GM13977 (cell line): Measurements from ENCODE around the gene LDLRAP1.
"Not testable (repeated sequence)": the region's sequence is repeated elsewhere in the genome, so short reads cannot be mapped to it uniquely, and the experiment has no call there.

Experiments
- DNase-seq: peaks from one replicate; pipeline ENCODE4 v3.0.0; 2012; ENCODE audit warnings: low spot score
- in situ Hi-C: fragments of 300-500 bp; cut with MboI; formaldehyde crosslinking; loops from one replicate; pipeline ENCODE4 v1.12.0; 2022; ENCODE audit warnings: low sequenced_read_pairs, low pct_unique_long_range_greater_than_20kb, mixed read lengths, inconsistent platforms; ENCODE audit not compliant: unreplicated experiment
- TF ChIP-seq, protein P1 (sequence below): IDR thresholded peaks from 2 replicates; pipeline ENCODE4 v1.5.1; 2012; ENCODE audit warnings: mild to moderate bottlenecking, control low read depth; ENCODE audit not compliant: insufficient read depth; ENCODE audit errors: extremely low read depth, missing control alignments

The LDLRAP1 gene

DNA sequence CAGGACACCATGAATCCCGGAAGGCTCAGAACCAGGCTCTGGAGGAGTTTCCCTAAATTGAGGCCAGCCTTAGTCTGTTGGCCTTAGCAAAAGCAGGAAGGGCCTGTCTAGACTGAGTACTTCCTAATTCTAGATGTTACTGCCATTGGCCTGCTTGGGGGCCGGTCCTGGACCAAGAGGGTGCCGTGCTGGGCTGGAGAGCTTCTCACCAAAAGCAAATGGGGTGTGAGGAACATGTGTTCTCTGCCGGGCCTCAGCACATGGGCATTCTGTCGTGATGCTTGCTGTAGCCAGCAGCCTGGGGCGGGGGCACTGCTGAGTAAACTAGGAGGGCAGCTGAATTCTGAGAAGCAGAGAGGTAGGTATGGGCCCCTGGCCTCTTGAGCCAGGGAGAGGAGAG, 37.5 kb downstream of the LDLRAP1 start:
- DNase-seq = no peak
- in situ Hi-C loops = no loop called here
- TF ChIP-seq, protein P1, sequence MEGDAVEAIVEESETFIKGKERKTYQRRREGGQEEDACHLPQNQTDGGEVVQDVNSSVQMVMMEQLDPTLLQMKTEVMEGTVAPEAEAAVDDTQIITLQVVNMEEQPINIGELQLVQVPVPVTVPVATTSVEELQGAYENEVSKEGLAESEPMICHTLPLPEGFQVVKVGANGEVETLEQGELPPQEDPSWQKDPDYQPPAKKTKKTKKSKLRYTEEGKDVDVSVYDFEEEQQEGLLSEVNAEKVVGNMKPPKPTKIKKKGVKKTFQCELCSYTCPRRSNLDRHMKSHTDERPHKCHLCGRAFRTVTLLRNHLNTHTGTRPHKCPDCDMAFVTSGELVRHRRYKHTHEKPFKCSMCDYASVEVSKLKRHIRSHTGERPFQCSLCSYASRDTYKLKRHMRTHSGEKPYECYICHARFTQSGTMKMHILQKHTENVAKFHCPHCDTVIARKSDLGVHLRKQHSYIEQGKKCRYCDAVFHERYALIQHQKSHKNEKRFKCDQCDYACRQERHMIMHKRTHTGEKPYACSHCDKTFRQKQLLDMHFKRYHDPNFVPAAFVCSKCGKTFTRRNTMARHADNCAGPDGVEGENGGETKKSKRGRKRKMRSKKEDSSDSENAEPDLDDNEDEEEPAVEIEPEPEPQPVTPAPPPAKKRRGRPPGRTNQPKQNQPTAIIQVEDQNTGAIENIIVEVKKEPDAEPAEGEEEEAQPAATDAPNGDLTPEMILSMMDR = no peak

DNA sequence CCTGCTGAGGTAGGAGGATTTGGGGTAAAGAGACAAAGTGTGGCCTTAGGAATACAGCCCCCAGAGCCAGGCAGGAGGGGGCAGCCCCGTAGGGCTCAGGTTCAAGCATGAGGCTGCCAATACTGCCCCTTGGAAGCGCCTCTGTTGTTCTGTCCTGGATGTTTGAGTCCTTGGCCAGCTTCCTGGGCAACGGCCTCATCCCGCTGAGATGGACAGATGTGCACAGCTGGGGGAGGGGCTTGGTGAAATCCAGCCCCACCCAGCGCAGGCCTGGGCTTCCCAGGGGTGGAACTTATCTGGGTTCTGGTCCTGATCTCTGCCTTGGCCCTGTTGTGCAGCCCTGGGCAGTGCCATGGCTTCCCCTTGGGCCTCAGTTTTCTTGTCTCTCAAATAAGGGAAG, 38.4 kb downstream of the LDLRAP1 start:
- TF ChIP-seq, protein P1 = no peak
- no peak for DNase-seq
- in situ Hi-C loops = no loop called here

DNA sequence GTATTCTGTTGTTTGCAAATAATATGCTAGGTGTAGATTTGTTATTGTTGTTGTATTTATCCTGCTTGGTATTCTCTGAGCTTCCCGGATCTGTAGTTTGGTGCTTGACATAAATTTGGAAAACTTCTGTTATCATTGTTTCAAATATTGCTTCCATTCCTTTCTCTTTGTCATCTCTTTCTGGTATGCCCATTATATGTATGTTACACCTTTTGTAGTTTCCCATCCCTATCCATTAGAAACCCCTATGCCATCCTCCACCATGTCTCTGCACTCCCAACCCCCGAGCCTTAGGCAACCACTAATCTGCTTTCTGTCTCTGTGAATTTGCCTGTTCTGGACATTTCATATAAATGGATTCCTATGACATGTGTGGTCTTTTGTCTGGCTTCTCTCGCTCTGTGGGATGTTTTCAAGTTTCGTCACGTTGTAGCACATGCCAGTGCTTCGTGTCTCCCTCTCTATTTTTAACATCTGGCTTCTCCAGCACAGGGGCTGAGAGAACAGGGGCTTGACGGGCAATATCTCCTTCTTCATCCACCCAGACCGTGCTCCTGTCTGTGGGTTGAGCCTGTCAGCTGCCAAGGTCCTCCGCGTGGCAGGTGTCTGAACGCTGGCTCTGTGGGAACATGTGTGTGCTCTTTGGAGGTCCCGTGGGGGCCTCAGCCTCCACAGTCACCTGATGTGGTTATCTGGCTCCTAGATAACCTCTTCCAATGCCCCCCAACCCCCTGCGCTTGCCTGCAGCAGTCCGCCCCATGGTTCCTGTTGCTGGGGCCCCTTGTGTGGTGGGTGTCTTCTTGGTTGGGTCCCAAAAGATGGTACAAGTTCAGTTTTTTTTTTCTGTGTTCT, 40.3 kb downstream of the LDLRAP1 start:
- in situ Hi-C loops = no loop called here
- no peak for DNase-seq
- TF ChIP-seq, protein P1 = no peak

DNA sequence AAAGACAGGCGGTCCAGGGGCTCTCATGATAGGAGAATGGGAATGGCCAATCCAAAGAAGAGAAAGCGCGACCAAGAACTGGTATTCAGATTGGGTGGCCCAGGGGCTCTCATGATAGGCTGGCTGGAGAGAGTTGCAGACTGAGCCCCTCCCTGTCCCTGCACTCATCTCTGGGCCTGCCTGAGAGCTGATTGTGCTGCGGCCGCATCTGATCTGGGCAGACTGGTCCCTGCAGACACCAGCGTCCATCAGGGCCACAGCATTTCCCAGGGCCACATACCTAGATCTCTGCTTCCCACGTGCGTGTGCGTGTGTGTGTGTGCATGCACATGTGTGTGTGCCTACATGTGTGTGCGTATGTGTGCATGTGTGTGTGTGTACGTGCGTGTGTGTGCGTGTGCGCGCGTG, 42.8 kb downstream of the LDLRAP1 start:
- no peak for DNase-seq
- in situ Hi-C loops = no loop called here
- TF ChIP-seq, protein P1 = no peak

DNA sequence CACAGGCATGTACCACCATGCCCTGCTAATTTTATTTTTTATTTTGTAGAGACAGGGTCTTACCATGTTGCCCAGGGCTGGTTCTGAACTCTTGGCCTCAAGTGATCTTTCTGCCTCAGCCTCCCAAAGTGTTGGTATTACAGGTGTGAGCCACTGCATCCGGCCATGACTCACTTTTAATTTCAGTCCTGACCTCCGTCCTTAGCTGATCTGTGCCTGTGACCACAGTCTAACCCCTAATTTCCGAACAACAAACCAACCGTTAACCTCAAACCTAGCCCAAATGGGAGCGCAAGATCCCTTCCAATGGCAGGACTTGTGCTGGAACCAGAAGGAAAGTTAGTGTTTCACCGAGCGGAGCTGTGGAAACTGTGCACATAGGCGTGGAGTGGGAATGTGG, 43.9 kb downstream of the LDLRAP1 start:
- no peak for DNase-seq
- in situ Hi-C loops = no loop called here
- TF ChIP-seq, protein P1 = no peak

DNA sequence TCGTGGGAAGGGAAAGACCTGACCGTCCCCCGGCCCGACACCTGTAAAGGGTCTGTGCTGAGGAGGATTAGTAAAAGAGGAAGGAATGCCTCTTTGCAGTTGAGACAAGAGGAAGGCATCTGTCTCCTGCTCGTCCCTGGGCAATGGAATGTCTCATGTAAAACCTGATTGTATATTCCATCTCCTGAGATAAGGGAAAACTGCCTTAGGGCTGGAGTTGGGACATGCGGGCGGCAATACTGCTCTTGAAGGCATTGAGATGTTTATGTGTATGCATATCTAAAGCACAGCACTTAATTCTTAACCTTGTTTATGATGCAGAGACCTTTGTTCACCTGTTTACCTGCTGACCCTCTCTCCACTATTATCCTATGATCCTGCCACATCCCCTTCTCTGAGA, 44.8 kb downstream of the LDLRAP1 start:
- in situ Hi-C loops, DNase-seq: not testable (repeated sequence)

DNA sequence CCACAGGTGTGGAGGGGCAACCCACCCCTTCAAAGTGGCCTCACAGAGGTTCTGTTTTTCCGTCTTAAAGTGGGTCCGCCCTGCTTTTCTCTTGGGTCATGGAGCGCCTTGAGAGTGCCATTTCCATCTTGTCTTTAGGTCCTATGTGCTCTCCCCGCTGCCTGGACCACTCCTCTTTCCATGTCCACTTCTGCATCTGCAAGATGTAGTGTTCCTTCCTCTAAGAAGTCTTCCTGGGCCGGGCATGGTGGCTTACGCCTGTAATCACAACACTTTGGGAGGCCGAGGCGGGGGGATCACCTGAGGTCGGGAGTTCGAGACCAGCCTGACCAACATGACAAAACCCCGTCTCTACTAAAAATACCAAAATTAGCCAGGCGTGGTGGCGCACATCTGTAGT, 45.4 kb downstream of the LDLRAP1 start:
- DNase-seq, in situ Hi-C loops: not testable (repeated sequence)
